HG03159 (cell line): ENCODE data around the gene ACTN4.

Experiments
- ATAC-seq: cut with Tn5 transposase; IDR thresholded peaks from one replicate; pipeline ENCODE4 v1.9.1; 2021; ENCODE audit warnings: mild to moderate bottlenecking, moderate library complexity; ENCODE audit not compliant: unreplicated experiment

The ACTN4 gene

DNA sequence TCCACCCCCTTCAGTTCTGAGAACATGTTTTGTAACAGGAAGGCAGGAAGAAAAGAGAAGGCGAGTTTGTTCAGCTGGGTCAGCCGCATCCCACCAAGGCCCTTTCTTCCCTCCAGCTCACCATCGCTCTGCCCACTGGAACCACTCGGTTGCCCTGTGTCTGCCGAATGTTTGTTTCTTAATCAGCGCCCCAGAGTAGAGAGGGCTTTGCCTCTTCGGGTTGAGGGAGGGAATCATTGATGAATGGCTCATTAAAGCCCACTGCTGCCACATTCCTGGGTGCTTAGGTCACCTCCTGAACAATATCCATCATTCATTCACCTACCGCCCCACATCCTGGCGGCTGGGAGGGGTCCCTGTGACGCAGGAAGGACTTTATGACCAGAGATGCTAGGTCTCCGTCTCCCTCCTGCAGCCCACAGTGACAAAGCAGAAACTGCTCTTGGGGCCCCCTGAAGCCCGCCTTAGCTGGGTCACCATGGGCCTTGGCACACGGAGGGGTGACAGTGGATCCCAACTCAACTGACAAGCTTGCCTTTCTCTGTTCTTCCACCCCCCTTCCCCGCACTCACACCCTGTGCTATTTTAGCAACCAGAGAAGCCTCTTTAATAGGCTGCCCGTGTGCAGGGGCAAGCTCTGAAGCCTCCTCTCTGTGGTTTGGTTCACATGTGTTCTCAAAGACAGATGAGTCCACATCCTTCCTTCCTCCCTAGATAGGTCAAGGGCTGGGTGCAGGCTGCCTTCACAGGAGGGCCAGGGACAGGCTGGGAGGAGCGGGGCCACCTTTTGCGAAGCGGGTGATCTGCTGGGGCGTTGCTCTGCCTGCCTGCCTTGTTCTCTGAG, 46.2 kb downstream of the ACTN4 start:
- ATAC-seq = no peak

DNA sequence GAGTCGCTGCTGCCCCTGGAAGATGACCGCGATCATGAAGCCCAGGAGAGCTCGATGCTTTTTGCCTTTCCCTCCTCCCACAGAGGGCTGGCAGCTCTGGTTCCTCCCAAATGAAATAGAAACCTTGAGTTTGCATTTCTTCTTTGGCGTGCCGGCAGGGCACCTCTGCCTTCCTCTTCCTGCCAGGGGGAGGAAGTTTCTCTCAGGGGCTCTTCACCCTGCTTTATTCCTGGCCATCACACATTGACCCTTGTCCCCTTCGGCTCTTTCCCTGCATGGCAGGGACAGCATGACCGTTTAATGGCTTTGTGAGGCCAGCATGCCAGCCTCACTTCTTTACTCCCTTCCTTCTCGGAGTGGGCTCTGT, 47.9 kb downstream of the ACTN4 start:
- no peak for ATAC-seq

DNA sequence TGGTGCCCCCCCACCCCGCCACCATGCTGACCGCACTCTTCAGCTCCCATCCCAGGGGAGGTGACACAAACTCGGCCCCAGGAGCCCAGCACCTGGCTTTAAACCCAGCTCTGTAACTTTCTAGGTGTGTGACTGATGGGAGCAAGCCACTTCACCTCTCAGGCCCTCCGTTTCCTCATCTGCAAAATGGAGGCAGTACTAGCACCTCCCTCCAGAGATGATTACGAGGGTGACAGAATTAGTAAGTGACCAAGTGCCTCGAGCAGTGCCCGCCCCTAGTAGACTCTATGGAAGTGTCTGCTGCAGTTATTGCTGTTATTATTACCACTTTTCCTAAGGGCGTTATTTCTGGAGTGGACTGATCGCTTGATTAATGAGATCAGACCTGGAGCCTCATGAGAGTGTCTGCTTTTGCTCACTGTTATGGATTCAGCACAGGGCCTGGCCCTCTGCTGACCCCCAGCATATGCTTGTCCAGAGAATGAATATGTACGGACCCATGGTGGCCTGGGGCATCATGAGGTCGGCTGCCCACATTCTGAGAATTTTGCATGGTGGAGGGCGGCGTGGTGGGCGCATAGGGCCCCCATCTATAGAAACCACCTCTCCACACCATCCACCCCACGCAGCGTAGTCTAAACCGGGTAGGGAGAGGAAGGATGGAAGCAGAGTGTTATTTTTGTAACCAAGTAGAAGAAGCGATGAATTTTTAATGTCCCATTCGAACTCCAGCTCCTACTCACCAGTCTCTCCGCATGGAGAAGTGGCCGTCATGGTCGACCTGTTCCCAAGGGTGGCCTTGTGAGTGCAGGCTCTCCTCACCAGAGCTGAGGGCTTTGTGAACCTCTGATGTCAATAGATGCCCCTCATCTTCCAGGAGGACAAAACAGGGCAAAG, 48.6 kb downstream of the ACTN4 start:
- ATAC-seq = no peak

DNA sequence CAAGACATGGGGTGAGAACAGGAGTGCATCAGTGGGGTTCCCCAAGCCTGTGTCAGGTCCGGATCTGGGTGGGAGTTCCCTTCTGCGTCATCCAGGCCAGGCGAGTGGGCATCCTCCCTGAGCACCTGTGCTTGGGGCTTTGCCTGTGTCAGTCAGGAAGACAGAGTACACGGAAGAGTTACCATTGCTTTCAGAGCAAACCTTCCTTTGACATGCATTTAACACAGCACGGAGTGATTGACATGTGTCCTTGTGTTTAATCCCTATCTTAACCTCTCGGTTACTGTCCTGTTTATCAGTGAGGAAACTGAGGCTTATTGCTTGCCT, 49.2 kb downstream of the ACTN4 start:
- no peak for ATAC-seq

DNA sequence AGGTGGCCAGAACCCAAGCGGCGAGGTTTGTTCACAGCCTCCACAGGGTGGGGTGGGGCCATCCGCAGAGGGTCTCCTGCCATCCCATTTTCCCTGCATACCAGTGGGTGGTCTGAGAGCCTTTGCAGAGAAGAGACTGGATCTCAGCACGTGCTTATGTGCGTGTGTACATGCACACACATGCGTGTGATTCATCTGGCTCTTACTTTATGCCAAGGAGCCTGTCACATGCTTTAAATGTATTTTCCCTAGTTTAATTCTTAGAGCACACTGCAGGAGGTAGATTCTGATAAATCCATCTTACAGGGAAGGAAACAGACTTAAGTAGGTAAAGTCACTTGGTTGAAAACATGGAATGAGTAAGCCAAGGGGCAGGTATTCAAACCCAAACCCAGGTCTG, 49.7 kb downstream of the ACTN4 start:
- no peak for ATAC-seq

DNA sequence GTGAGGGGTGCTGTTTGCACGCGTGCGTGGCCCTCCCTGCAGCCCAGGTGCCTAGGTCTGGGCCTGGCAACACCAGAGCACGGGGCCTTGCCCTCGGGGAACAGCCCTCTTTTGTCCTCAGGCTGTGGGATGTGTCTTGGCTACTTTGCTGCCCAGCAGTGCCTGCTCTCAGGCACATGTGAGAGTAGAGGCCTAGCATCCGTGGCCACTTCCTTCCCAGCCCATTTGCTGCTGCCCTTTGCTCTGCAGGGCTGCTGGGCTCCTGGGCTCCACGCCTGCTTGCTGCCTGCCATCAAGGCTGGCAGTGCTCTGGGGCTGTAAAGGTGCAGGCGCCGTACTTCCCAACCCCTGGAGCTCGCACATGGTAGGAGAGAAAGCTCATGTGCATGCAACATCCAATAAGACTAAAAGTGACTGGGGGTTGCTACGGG, 50.2 kb downstream of the ACTN4 start:
- ATAC-seq = no peak

DNA sequence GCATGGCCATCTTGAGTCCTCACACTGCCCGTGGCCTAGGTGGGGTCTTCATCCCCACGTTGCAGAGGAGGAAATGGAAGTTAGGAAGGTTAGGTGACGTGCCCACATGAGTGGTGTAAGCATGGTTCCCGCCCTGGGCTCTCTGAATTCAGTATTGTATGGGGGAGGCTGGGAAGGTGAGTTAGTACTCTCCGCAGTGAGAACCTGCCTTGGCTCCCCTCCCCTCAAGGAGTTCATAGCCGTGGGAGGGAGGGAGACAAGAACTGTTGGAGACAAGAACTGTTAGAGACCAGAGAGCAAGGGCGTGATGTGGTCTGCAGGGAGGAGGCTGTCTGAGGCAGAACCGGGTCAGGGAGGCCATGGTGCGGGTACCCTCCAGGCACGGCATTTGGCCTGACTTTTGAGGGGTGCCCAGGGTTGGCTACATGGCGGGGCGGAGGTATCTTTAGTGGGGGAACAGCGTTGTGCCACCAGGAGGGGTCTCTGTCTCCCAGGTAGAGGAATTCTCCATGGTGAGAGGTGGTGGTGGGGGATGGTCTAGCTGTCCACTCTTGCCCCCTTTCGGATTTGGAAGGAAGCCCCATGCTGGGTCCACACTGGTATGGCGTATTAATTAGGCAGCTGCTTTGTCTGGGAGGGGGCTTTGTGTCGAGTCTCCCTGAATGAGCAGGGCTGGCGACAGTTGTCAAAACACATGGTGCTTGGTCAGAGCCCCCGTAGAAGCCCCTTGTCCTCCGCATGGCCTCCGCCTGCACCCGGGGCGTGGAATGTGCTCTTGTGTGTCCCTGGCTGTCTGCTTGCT, 51.0 kb downstream of the ACTN4 start:
- ATAC-seq = no peak

DNA sequence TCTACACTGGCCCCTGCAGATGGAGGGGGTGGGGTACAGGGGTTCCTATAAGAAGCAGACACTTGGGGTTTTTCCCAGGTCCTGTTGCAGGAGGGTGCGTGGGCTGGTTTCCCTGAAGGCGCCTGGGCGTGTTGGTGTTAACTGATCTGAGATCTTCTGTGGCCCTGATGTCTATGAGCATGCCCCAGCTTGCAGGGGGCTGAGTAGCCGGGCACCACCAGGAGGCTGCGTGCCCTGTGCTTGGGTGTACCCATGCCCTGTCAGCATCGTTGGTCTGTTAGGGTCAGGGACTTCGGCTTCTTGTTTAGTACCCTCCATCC, 51.5 kb downstream of the ACTN4 start:
- no peak for ATAC-seq

DNA sequence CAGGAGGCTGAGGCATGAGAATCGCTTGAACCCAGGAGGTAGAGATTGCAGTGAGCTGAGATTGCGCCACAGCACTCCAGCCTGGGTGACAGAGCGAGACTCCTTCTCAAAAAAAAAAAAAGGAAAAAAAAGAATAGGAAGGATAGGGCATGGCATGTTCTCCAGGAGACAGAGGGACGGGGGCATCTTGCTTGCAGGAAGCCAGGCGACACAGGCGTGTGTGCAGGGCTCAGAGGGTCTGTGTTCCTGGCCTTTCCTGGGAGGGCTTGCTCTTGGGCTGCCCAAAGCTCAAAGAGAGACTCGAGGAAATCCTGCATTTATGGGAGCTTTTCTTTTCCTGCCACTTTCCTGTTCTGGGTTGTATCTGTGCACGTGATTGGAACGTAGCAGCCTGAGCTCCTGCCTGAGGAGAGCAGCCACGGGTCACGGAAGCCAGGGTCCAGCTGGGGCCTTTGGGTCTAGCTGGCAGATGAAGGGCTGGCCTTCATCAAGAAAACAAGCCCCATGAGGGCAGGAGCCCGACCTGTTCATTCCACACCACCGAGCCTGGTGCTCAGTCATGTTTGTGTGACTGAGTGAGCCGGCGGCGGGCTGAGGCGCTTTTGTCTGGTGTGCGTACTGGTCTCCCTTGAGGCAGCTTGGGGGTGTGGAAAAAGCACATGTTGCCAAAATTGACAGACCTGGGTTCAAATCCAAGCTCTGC, 52.3 kb downstream of the ACTN4 start:
- ATAC-seq = no peak

DNA sequence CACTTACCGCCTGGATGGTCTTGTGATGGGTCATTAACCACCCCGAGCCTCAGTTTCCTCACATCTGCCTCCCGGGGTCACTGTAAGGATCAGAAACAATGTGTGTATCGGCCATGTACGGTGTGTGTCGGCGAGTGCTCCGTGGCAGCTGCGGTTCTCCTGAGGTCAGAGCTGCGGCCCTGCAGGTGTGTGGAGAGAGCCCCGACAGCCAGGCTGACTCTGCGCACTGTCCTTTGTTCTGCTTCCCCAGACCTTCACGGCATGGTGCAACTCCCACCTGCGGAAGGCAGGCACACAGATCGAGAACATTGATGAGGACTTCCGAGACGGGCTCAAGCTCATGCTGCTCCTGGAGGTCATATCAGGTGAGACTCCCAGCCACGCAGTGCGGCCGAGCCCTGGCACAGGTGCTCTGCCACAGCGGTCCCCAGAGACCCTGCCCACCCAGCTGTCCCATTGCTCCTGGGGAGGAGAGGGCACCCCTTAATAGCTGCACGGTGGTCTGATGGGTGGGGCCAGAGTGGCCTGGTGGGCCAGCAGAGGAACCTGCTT, 53.0 kb downstream of the ACTN4 start:
- no peak for ATAC-seq

DNA sequence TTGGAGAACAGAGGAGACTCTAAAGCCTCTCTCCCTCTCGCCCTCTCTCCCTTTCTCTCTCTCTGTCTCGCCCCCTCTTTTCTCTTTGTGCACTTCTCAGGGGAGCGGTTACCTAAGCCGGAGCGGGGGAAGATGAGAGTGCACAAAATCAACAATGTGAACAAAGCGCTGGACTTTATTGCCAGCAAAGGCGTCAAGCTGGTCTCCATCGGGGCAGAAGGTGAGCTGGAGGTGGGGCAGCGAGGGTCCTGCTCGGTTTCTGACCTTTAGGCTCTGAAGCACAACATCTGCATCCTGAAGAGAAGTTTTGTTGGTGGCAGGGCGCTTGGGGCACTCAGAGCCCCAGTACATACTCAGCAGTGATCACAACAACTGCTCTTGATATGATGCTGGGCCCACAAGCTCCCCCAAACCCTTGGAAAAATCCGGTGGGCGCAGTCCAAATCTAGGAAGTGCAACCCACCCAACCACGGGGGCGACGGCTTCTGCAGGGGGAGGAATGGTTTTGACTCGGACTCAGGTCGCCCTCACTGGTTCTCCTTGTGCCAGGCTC, 53.5 kb downstream of the ACTN4 start:
- ATAC-seq = no peak

DNA sequence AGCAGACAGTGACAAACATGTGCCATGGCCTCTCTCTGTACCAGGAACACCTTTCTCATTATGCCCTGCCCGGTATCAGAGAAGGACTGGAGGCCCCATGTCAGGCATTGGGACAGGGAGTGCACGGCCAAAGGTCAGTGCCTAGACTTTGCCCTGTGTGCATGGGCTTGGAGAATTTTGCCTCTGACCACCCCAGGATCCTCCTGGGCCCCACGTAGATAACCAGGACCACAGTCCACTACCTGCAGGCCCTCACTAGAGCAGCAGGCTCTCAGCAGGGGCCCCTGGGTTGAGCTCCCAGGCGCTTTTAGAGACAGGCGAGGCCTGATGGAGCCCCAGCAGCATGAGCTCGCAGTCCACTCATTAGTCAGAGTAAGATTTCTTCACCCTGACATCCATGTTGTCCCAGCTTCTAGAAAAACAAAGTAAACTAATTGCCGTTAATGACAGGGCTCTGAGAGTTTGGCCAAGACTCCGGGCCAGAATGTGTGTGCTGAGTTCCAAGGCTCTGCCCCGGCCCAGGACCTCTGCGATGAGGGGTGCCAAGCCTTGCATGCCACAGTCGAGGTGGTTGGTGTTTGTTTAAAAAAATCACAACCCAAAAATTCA, 54.1 kb downstream of the ACTN4 start:
- no peak for ATAC-seq

DNA sequence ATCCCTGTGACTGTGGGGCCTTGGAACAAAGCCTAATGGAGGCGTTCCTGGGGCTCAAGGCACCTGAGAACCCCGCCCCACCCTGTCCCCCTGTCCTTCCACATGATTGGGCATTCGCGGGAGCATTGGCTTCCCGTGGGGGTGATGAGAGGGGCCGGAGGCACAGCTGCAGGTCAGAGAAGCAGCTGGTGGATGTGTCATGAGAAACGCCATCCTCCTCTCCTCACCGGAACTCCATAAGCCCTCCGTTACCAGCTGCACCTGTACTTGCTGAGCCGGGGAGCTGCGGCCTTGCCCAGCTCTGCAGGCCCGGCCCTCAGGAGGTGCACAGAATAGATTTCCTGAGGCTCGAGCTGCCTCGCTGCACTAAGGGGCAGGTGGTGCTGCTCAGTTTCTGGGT, 54.8 kb downstream of the ACTN4 start:
- no peak for ATAC-seq

DNA sequence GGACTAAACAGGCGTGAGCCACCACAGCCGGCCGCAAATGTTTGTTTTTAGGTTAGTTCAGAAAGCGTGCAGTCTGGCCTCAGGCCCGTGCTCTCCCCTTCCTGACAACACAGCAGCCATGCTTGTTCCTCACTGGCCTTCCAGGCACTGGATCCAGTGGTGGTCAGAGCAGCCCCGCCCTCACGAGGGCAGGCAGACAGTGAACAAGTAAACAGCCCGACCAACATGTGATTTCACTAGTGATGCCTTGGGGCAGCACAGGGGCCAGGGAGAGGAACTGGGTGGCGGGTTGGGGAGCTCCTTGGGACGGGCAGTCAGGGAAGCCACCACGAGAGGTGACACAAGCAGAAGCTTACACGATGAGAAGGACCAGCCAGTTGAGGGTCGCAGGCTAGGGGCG, 56.1 kb downstream of the ACTN4 start:
- ATAC-seq = no peak

DNA sequence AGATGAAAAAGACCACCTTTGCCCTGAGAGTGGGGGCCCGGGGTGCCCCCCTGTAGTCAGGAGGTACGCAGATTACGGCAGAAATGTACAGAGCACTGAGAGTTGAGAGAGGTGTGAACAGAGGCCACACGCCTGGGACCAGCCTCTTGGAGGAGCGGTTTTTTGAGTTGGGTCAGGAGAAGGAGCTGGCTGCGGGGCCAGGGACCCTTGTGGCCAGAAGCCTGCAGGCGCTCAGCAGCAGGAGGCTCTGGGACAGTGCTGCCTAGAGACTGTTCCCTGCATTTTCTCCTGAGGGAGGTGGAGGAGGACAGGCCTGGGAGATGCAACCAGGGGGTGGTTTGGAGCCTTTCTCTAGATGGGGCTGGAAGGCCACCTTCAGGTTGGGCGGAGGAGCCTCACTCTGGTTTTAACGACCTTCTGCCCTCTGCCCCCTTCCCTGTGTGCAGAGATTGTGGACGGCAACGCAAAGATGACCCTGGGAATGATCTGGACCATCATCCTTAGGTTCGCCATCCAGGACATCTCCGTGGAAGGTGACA, 57.1 kb downstream of the ACTN4 start:
- ATAC-seq = no peak

DNA sequence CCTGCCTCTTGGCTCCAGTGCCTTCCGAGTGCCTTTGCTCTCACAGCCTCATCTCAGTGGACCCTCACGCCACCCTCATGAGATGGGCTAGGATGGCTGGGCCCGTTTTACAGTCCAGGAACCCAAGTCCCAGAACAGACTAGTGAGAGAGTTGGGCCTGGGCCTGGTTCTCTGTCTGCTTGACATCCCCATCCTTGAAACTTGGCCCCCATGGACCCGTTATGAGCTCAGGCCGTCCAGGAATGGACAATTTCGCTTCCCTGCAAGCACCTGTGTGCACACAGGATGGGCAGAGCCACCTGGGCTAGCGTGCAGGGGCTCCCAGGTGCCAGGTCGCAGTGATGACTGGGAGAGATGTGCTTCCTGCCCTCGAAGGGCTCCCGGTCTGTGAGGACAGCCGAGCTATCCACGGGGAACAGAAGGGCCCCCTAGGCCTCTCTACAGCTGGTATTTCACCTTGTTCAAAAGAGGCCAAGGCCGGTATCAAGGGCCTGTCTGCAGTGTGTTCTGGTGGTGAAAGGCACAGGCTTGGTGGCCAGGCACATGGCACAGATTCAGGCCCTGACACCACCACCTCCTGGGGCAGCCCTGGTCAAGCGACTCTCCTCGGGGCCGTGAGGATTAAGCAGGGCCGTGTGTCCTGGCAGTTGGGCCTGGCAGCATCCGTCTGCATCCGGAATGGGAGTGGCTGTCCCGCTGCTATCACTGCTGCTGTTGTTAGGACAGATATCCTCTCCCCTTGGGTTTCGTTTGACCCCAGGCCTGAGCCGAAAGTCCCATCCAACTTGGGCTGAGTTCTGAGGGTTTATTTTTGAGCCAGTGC, 58.0 kb downstream of the ACTN4 start:
- no peak for ATAC-seq

DNA sequence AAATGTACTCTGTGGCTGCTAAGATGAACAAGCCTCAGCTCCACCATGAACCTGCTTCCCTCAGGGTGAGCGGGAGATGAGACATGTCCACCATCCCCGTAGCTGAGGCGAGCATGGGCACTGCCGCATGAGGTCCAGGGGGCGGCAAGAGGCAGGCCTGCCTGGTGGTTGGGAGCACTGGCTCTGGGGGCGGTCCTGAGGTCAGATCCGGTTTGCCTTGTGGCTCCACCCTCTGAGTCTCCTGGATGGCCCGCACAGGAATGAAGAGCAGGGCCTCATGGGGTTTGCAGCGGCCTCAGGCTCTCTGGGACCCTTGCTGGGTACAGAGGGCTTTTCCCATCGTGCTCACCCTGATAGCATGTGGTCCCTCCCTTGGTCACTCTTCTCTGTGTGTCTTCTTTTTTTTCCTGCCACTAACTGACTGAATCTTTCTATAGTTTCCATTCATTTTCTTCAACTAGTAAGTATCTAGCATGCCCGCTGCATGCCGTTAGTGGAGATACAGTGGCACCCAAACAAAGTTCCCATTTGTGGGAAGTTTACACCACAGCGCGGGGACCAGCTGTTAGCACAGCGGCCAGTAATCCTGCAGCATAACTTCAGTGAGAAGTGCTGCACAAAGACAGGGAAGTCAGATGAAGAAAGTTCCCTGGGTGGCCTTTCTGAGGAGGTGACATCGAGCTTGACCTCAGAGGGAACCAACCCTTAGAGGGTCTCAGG, 59.5 kb downstream of the ACTN4 start:
- no peak for ATAC-seq

DNA sequence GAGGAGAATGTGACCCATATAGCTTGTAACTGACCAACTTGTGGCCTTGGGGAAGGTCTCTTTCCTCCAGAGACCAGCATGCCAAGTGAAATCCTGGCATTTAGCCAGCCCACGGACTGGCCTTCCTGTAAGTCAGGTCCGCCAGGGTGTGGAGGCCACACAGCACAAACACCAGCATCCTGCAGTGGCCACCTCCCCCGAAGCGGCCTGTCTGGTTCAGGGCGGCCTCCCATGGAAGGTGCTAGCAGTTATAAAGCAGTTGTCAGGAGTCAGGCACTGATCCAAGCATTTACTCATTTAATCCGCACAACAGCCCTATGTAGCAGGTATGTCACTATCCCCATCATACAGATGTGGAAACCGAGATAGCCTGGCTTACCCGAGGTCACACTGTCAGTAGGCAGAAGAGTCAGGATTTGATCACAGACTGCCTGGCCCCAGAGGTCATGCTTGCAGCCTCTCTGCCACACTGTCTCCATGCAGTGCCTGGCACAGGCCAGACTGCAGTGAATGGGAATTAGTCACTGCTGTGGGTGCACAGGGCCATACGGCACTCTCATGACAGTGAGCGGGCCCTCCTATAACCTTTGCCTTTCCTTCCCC, 60.2 kb downstream of the ACTN4 start:
- no peak for ATAC-seq
